Lower leg skin (tissue), 3 donors: Measurements from ENCODE around the gene CYTH1.

Source experiments
- POLR2A ChIP-seq, 2 donors: fragments of 450-650 bp; IDR thresholded peaks; one replicate each; pipeline ENCODE4 v1.6.1; 2016 to 2017; ENCODE audit warnings: antibody characterized with exemption in 2 of 2, mild to moderate bottlenecking in 1 of 2, moderate library complexity in 1 of 2
- TF ChIP-seq, protein P1 (sequence below), 3 donors: fragments of 450-650 bp; IDR thresholded peaks; one replicate each; pipeline ENCODE4 v1.5.1; 2016; ENCODE audit warnings: antibody characterized with exemption in 3 of 3, mild to moderate bottlenecking in 3 of 3, moderate library complexity in 2 of 3

DNA sequence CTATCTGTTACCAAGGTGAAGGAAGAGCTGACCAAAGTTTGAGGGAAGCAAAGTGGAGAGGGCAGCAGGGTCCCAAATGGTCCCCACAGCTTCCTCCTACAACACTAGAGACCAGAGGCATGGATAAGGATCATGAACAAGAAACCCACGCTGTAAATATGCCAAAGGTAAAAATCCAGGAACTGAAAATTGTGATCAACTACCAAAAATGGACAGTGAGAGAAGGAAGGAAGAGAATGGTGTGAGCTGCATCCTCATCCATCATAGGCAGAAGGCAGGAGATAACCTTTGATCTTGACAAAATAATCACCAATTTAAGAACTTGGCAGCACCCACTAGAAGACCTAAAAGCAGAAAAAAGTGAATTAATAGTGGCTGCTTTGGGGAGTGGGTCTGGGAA is 66.2 kb downstream of the CYTH1 start:
- TF ChIP-seq, protein P1, sequence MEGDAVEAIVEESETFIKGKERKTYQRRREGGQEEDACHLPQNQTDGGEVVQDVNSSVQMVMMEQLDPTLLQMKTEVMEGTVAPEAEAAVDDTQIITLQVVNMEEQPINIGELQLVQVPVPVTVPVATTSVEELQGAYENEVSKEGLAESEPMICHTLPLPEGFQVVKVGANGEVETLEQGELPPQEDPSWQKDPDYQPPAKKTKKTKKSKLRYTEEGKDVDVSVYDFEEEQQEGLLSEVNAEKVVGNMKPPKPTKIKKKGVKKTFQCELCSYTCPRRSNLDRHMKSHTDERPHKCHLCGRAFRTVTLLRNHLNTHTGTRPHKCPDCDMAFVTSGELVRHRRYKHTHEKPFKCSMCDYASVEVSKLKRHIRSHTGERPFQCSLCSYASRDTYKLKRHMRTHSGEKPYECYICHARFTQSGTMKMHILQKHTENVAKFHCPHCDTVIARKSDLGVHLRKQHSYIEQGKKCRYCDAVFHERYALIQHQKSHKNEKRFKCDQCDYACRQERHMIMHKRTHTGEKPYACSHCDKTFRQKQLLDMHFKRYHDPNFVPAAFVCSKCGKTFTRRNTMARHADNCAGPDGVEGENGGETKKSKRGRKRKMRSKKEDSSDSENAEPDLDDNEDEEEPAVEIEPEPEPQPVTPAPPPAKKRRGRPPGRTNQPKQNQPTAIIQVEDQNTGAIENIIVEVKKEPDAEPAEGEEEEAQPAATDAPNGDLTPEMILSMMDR (IDR thresholded peaks at IDR 0.05) = no peak
- TF ChIP-seq POLR2A (IDR thresholded peaks at IDR 0.05) = no peak
